Keratinocyte (primary cell): ENCODE data around the gene GNL3.

ENCODE experiments used
- EZH2 ChIP-seq: IDR thresholded peaks from one replicate; pipeline ENCODE4 v1.6.1; 2012; ENCODE audit warnings: inconsistent platforms, mild to moderate bottlenecking, low read length, moderate library complexity
- TF ChIP-seq, protein P1 (sequence below), 3 experiments: IDR thresholded peaks in 1 of 3; conservative IDR thresholded peaks in 1 of 3; optimal IDR thresholded peaks in 1 of 3; 2 replicates in 2 of 3; 3 replicates in 1 of 3; pipeline versions ENCODE3 to v1.5.1; 2011; ENCODE audit warnings: low read length in 3 of 3, mild to moderate bottlenecking in 3 of 3, moderate library complexity in 2 of 3, control low read depth in 1 of 3, inconsistent platforms in 1 of 3; ENCODE audit not compliant: insufficient read depth in 2 of 3; ENCODE audit errors: extremely low read depth in 1 of 3

DNA sequence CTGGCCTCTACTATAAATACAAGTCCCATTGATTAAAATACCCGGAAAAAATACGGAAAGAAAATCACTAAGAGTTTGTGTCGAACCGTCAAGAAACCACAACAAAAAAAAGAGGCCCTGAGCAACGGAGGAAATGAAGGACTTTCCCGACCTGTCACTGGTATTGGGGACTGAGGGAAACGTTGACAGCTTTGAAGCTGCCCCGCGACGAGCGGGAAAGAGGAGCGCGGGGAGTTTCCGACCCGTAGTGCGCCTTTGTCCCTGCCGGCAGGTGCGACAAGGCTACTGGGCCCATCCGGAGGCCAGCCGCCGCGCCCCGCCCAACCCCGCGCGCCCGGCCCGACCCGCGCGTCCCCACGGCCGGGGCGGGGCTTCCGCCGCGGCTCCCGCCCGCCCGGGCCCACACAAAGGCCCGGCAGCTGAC is 535 bp upstream of the GNL3 start:
- TF ChIP-seq, protein P1, sequence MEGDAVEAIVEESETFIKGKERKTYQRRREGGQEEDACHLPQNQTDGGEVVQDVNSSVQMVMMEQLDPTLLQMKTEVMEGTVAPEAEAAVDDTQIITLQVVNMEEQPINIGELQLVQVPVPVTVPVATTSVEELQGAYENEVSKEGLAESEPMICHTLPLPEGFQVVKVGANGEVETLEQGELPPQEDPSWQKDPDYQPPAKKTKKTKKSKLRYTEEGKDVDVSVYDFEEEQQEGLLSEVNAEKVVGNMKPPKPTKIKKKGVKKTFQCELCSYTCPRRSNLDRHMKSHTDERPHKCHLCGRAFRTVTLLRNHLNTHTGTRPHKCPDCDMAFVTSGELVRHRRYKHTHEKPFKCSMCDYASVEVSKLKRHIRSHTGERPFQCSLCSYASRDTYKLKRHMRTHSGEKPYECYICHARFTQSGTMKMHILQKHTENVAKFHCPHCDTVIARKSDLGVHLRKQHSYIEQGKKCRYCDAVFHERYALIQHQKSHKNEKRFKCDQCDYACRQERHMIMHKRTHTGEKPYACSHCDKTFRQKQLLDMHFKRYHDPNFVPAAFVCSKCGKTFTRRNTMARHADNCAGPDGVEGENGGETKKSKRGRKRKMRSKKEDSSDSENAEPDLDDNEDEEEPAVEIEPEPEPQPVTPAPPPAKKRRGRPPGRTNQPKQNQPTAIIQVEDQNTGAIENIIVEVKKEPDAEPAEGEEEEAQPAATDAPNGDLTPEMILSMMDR (optimal IDR thresholded peaks at IDR 0.05 in 1 of 3, IDR thresholded peaks at IDR 0.05 in 1 of 3, conservative IDR thresholded peaks at IDR 0.05 in 1 of 3; ENCODE audit: extremely low read depth in 1 of 3, insufficient read depth in 2 of 3, low read length in 3 of 3), result no peak
- no peak for TF ChIP-seq EZH2
